A549 (cell line): ENCODE measurements around the gene ATXN10. TPM values are rescaled to one million over a fixed set of nuclear protein-coding genes. Genes with fewer than 3 reads are reported as not detected.

ENCODE experiments used
- ATAC-seq, 2 experiments: fragments of 200-7000 bp in 1 of 2; fragments of >200 bp in 1 of 2; cut with Nextera tagmentation in 1 of 2; cut with Tn5 transposase in 1 of 2; 3 replicates each; pipeline versions ENCODE4 v1.8.0 to v1.9.1; 2018 to 2020; ENCODE audit warnings: mild to moderate bottlenecking in 1 of 2, moderate library complexity in 1 of 2
- CTCF ChIA-PET: fragments of 300-600 bp; sonication (Branson Sonifier 250); formaldehyde crosslinking; extraction: SDS; loops from one replicate; lab custom pipeline; 2021; ENCODE audit warnings: antibody characterized with exemption, inconsistent platforms; lab: Yijun Ruan, JAX
- POLR2A ChIA-PET: fragments of 350-600 bp; formaldehyde crosslinking; extraction: SDS; loops from one replicate; lab custom pipeline; 2021; ENCODE audit warnings: antibody characterized with exemption, inconsistent platforms; lab: Yijun Ruan, JAX
- DNase-seq, 2 experiments: peaks; one replicate each; pipeline versions ENCODE4 v3.0.0 to v3.0.0-alpha.2; 2011 to 2016; ENCODE audit warnings: low read depth in 1 of 2, low spot score in 1 of 2
- FAIRE-seq: peaks from 2 replicates; lab custom pipeline; 2011; peaks lifted over from hg19 to GRCh38; lab: Jason Lieb, UNC
- H3K27ac ChIP-seq, 2 experiments: fragments of >200 bp; sonication (Bioruptor Twin); formaldehyde crosslinking; 3 replicates each; pipeline ENCODE4 v1.5.1; 2016 to 2017
- H3K4me1 ChIP-seq: fragments of >200 bp; sonication (Bioruptor Twin); formaldehyde crosslinking; 3 replicates; pipeline ENCODE4 v1.6.1; 2016
- H3K4me2 ChIP-seq: fragments of >200 bp; sonication (Bioruptor Twin); formaldehyde crosslinking; 3 replicates; pipeline ENCODE4 v1.6.1; 2016
- H3K4me3 ChIP-seq: fragments of >200 bp; sonication (Bioruptor Twin); formaldehyde crosslinking; 3 replicates; pipeline ENCODE4 v1.5.1; 2016
- H3K9me3 ChIP-seq: fragments of >200 bp; sonication (Bioruptor Twin); formaldehyde crosslinking; 3 replicates; pipeline ENCODE4 v1.6.1; 2016
- ATOH8 ChIP-seq: fragments of 250-450 bp; sonication (Bioruptor Pico); IDR thresholded peaks from 2 replicates; pipeline ENCODE4 v1.5.0; 2020; ENCODE audit warnings: low read depth, mild to moderate bottlenecking, moderate library complexity
- CTCF ChIP-seq: fragments of >200 bp; sonication (Bioruptor Twin); formaldehyde crosslinking; IDR thresholded peaks from 3 replicates; pipeline ENCODE4 v1.5.1; 2016
- FOXS1 ChIP-seq: fragments of 250-450 bp; sonication (Bioruptor Pico); IDR thresholded peaks from 2 replicates; pipeline ENCODE4 v1.5.0; 2020; ENCODE audit warnings: mild to moderate bottlenecking, moderate library complexity
- HOXA7 ChIP-seq: fragments of 250-450 bp; sonication (Bioruptor Pico); IDR thresholded peaks from 2 replicates; pipeline ENCODE4 v1.5.0; 2020; ENCODE audit warnings: mild to moderate bottlenecking, moderate library complexity
- HOXB5 ChIP-seq: fragments of 250-450 bp; sonication (Bioruptor Pico); IDR thresholded peaks from 2 replicates; pipeline ENCODE4 v1.5.0; 2020; ENCODE audit warnings: mild to moderate bottlenecking, moderate library complexity
- MAX ChIP-seq: IDR thresholded peaks from 2 replicates; pipeline ENCODE4 v1.6.1; 2012
- NR3C1 ChIP-seq: fragments of >200 bp; sonication (Bioruptor Twin); formaldehyde crosslinking; IDR thresholded peaks from 3 replicates; pipeline ENCODE4 v1.6.1; 2017
- PHF8 ChIP-seq: fragments of 200-600 bp; sonication (generic); IDR thresholded peaks from 2 replicates; pipeline ENCODE4 v1.6.1; 2016; ENCODE audit warnings: low read depth, mild to moderate bottlenecking, antibody characterized with exemption, moderate library complexity, borderline replicate concordance
- POLR2A ChIP-seq: IDR thresholded peaks from 2 replicates; pipeline ENCODE4 v1.6.1; 2012; ENCODE audit warnings: mild to moderate bottlenecking, low read length
- POLR2AphosphoS2 ChIP-seq: conservative IDR thresholded peaks from 2 replicates; pipeline ENCODE4 v1.6.1; 2012; ENCODE audit warnings: low read length, improper control_type of control experiment, inconsistent platforms
- REST ChIP-seq: fragments of 200-600 bp; sonication (generic); IDR thresholded peaks from 2 replicates; pipeline ENCODE4 v1.6.1; 2016; ENCODE audit warnings: antibody characterized with exemption, mild to moderate bottlenecking, moderate library complexity
- RFX5 ChIP-seq: fragments of 450-650 bp; IDR thresholded peaks from 2 replicates; pipeline ENCODE4 v1.7.1; 2014; ENCODE audit warnings: antibody characterized with exemption, mild to moderate bottlenecking, moderate library complexity
- SREBF2 ChIP-seq: fragments of 450-650 bp; IDR thresholded peaks from 2 replicates; pipeline ENCODE4 v1.6.1; 2014; ENCODE audit warnings: mild to moderate bottlenecking, moderate library complexity
- TFCP2L1 ChIP-seq: fragments of 250-450 bp; sonication (Bioruptor Pico); IDR thresholded peaks from 2 replicates; pipeline ENCODE4 v1.5.0; 2021; ENCODE audit warnings: mild to moderate bottlenecking
- ZFP36 ChIP-seq: fragments of 450-650 bp; IDR thresholded peaks from 2 replicates; pipeline ENCODE4 v1.6.1; 2014; ENCODE audit warnings: borderline replicate concordance; ENCODE audit not compliant: partially characterized antibody
- ZSCAN20 ChIP-seq: fragments of 250-450 bp; sonication (Bioruptor Pico); IDR thresholded peaks from 2 replicates; pipeline ENCODE4 v1.8.0; 2022; ENCODE audit warnings: mild to moderate bottlenecking, moderate library complexity
- WGBS: methylation state at CpG from one replicate; pipeline ENCODE4 v1.1.6; 2017; ENCODE audit errors: missing lambda C conversion rate; 5-methylcytosine and 5-hydroxymethylcytosine counted together
- polyA plus RNA-seq, 4 experiments: library from polyadenylated mRNA; depleted of rRNA in 3 of 4; stranded (reverse); fragments of >200 nt; fragmentation: RNase III in 1 of 4; extraction: RNeasy Plus Mini Kit Qiagen cat#74134 plus additional on column Dnase treatment in 1 of 4; gene quantifications; 2 replicates in 3 of 4; 3 replicates in 1 of 4; pipeline ENCODE4 v1.2.3, GENCODE V29; 2011 to 2017

Gene ATXN10
- polyA plus RNA-seq, 2 of the 4 experiments (the other 2 are of a cell fraction): 126 to 281 TPM

GRCh38 chr22:45880716-45881523, 209.3 kb downstream of the ATXN10 start:
- Histone ChIP-seq H3K4me2 (no peak overlapping the region), H3K4me1 (no peaks in the 10 kb centered on the region), H3K4me3 (no peak overlapping the region), H3K27ac (no peak overlapping the region), H3K9me3 (no peaks in the 10 kb centered on the region)
- no peak for DNase-seq
- CTCF ChIA-PET: no interaction called here
- no peak for FAIRE-seq
- POLR2A ChIA-PET: no interaction called here
- ATAC-seq: no peak
- TF ChIP-seq RFX5: no peak
- no peak for TF ChIP-seq ZSCAN20 (CRISPR knock-in tag)
- TF ChIP-seq POLR2AphosphoS2: no peak
- TF ChIP-seq POLR2A: no peak
- no peak for TF ChIP-seq HOXB5
- TF ChIP-seq ATOH8 (CRISPR knock-in tag): no peak
- TF ChIP-seq NR3C1: no peak
- no peak for TF ChIP-seq CTCF
- TF ChIP-seq SREBF2: no peak
- no peak for TF ChIP-seq ZFP36
- WGBS: 91% methylated on average over 39 of the region's 49 CpGs

- CTCF ChIA-PET: interaction anchor here (0.9 kb wide), 1 partner anchor 17 kb away, joined by 3 read pairs; no protein-coding TSS in a partner anchor
- H3K4me3 ChIP-seq: no peak overlapping the region
- POLR2A ChIA-PET: no interaction called here
- no peak overlapping the region for H3K4me2 ChIP-seq
- no peak overlapping the region for H3K27ac ChIP-seq
- FAIRE-seq (no peak), DNase-seq (no peak), ATAC-seq (no peak)
- no peaks in the 10 kb centered on the region for H3K4me1 ChIP-seq
- H3K9me3 ChIP-seq: no peaks in the 10 kb centered on the region
- WGBS: 89% methylated on average over 6 of the region's 8 CpGs
- TF ChIP-seq MAX (no peak), HOXA7 (no peak), FOXS1 (no peak), ZFP36 (no peak)
Observed at GRCh38 chr22:45881524-45881875, 209.9 kb downstream of the ATXN10 start.

GRCh38 chr22:45882881-45883810, 211.5 kb downstream of the ATXN10 start:
- no peak overlapping the region for H3K4me3 ChIP-seq
- POLR2A ChIA-PET: no interaction called here
- H3K9me3 ChIP-seq: no peaks in the 10 kb centered on the region
- WGBS: 85% methylated on average over 19 of the region's 32 CpGs
- H3K4me2 ChIP-seq: no peak overlapping the region
- TF ChIP-seq TFCP2L1 (CRISPR knock-in tag): no peak
- no peak for TF ChIP-seq PHF8
- TF ChIP-seq REST: no peak
- TF ChIP-seq, all 56 proteins: peak for 0
- no peak for ATAC-seq
- DNase-seq: no peak
- Histone ChIP-seq H3K27ac (no peak overlapping the region), H3K4me1 (no peaks in the 10 kb centered on the region)
- CTCF ChIA-PET: interaction anchor here (1.2 to 1.5 kb wide), 2 partner anchors 19 to 28 kb away, joined by 3 to 4 read pairs; no protein-coding TSS in a partner anchor
- no peak for FAIRE-seq
